ENCODE measurements around the gene VAC14.

Gene VAC14

GRCh38 chr16:70661918-70662641 is 138.9 kb downstream of the VAC14 start:
- no peak for DNase-seq (ENCODE audit: low spot score)

DNA sequence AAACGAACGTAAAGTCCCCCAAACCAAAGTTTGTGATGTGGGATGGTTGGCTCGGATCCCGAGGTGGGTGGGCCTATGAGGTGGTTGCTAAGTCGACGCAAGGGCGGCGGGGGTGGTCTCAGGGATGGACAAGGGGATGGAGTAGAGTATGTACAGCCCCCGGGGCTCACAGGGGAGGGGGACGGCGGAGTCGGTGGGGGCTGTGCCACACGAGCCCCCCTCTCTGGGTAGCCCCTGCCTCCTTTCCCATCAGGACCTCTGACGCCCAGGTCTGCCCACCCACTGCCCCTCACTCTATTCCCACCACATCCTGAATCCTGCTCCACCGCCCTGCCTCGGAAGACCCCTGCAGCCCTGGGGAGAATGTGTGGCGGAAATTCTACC is 139.4 kb downstream of the VAC14 start:
- DNase-seq (ENCODE audit: low spot score) = no peak

- no peak for DNase-seq (ENCODE audit: low spot score)
Observed at GRCh38 chr16:70660672-70661350, 140.1 kb downstream of the VAC14 start.

DNA sequence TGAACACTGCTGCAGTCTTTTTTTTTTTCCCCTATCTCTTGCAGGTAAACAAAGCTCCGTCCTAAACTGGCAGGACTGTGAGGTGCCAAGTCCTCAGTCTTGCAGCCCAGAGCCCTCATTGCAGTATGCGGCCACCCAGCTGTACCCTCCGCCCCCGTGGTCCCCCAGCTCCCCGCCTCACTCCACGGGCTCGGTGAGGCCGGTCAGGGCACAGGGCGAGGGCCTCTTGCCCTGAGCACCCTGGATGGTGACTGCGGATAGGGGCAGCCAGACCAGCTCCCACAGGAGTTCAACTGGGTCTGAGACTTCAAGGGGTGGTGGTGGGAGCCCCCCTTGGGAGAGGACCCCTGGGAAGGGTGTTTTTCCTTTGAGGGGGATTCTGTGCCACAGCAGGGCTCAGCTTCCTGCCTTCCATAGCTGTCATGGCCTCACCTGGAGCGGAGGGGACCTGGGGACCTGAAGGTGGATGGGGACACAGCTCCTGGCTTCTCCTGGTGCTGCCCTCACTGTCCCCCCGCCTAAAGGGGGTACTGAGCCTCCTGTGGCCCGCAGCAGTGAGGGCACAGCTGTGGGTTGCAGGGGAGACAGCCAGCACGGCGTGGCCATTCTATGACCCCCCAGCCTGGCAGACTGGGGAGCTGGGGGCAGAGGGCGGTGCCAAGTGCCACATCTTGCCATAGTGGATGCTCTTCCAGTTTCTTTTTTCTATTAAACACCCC is 140.8 kb downstream of the VAC14 start:
- no peak for DNase-seq (ENCODE audit: low spot score)

DNA sequence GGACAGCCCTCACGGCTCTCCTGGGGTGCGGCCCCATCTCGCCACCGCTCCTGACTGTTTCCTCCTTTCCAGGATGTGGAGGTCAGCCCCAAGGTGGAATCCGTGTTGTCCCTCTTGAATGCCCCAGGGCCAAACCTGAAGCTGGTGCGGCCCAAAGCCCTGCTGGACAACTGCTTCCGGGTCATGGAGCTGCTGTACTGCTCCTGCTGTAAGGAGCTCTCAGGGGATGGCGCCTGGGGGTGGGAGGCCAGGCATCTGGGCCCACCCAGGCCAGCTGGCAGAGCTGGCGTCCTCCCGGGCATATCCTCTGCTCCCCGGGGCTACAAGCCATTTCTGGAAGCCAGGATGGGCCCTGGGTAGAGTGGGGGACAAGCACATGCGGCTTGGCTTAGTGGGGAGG is 141.4 kb downstream of the VAC14 start:
- no peak for DNase-seq (ENCODE audit: low spot score)

GRCh38 chr16:70658921-70659320 is 142.0 kb downstream of the VAC14 start:
- no peak for DNase-seq (ENCODE audit: low spot score)

DNA sequence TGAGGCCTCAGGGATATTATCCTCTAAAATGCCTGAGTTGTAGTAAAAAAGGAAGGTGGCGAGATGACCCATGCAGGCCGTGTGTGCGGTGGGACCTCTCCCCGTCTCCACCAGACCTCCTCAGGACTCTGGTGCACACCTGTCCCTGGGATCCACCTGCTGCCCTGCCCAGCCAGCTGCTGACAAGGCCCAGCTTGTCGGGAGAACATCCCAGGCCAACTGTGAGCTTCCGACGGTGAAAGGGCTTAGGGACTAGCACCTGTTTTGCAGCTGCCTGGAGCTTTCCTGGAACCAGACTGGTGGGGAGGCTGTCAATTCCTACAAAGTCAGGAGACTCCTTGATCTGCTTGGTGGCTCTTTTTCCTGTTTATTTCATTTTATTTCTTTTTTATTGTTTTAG is 143.0 kb downstream of the VAC14 start:
- no peak for DNase-seq (ENCODE audit: low spot score)

GRCh38 chr16:70656712-70657263 is 144.2 kb downstream of the VAC14 start:
- no peak for DNase-seq (ENCODE audit: low spot score)

- DNase-seq (ENCODE audit: low spot score) = no peak
Observed at GRCh38 chr16:70656065-70656711, 144.8 kb downstream of the VAC14 start.

DNA sequence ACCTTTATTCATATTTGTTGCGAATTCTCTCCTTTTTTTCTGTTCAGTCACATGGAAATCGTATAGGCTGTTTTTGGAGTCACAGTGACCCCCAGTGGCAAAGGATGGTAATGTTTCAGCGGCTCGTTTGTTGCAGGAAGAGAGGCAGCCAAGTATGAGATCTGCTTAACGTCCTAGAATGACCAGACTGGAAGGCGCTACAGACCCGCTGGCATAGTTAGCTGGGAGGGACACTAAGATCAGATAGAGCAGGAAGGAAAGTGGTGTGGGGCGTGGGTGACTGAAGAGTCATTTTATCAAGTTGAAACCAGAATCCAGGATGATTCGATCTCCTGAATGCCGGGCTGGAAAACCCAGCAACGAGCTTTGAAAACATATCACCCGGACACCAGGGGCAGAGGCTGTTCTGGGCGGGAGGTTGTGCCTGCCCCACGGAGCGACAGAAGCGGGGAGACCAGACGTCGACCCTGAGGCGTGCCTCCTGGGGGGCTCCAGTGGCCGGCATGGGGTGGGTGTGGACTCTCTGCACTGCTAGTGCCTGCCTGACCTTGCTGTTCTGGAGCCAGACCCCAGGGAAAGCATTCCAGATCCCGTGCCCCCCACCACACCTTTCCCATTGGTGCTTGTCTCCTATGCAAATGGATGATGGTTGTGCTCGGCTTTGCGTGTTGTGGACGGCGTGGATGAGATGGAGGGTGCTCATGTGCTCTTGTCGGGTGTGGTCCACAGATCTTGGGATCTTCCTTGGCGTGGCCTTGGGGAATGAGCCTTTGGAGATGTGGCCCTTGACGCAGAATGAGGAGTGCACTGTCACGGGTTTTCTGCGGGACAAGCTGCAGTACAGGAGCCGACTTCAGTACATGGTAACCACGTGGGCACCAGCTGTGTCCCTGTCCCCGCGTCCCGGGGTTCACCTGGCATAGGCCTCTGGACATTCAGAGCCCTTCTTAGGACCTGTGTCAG is 146.9 kb downstream of the VAC14 start:
- DNase-seq (ENCODE audit: low spot score) = peak; percentile 81

DNA sequence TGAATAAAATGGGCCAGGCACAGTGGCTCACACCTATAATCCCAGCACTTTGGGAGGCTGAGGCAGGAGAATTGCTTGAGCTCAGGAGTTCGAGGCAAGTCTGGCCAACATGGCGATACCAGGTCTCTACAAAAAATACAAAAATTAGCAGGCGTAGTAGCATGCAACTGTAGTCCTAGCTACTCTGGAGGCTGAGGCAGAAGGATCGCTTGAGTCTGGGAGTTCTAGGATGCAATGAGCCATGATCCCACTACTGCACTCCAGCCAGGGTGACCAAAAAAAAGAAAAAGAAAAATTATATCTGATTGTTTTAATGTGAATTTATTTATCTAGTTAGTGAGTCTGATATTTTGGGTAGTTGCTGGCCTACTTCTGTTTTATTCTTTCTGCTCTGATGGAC is 147.6 kb downstream of the VAC14 start:
- no peak for DNase-seq (ENCODE audit: low spot score)

- no peak for DNase-seq (ENCODE audit: low spot score)
Observed at GRCh38 chr16:70652322-70652721, 148.6 kb downstream of the VAC14 start.

DNA sequence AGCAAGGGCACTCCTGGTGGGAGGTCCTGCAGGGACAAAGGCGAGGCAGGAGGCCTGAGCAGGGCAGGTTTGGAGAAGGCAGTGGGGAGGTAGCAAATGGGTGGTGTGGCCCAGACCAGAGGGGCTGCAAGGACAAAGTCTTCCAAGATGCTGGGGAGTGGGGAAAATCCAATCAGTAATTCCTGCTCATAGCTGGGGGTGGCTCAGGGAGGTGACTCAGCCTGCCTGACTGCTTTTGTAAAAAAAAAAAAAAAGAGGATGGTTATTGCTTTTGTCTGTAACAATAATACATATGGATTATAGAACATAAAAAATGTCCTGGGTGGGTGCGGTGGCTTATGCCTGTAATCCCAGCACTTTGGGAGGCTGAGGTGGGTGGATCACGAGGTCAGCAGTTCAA is 149.4 kb downstream of the VAC14 start:
- no peak for DNase-seq (ENCODE audit: low spot score)

- DNase-seq (ENCODE audit: low spot score) = no peak
Observed at GRCh38 chr16:70650216-70650615, 150.7 kb downstream of the VAC14 start.

GRCh38 chr16:70649300-70649699 is 151.7 kb downstream of the VAC14 start:
- no peak for DNase-seq (ENCODE audit: low spot score)

GRCh38 chr16:70648606-70649005 is 152.4 kb downstream of the VAC14 start:
- DNase-seq (ENCODE audit: low spot score) = no peak

DNA sequence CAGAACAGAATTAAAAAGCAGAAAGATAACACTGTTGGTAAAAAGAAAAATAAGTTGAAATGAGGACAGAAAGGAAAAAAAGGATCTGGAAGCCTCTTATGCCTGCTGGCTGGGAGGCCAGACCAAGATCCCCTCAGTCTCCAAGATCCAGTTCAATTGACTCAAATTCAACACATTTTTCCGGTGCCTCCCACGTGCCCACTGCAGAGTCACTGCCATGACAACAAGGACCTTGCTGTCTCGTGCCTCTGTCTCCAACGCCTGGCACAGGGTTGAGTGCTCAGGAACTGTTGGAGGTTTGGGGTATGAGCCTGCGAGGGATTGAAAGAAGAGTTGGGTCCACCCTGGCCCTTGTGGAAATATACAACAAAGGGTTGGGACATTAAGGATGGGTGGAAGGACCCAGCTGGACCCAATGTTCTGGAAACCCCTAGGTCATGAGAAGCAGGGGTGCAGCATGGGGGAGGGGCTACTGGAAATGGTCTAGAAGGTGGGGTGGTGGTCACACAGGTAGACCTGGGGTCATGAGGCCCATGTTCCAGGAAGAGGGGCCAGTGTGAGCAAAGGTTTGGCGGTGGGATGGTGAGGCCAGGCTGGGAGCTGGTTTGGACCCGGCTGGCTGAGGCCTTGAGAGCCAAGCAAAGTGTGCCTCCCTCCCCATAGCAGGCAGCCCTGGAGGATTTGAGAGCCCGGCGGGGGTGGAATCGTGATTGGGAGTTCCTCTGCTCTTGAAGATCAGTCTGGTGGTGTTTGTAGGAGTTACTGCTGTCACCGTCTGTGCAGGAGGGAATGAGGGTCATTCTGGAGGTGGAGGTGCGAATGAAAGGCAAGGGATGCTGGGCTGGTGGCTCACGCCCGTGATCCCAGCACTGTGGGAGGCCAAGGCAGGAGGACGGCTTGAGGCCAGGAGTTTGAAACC is 153.3 kb downstream of the VAC14 start:
- no peak for DNase-seq (ENCODE audit: low spot score)

GRCh38 chr16:70646260-70647241 is 154.4 kb downstream of the VAC14 start, which contains the start of gene IL34:
TSS of gene IL34 (plus strand) at chr16:70646559. CDS start at chr16:70646948, 389 bp downstream.
- DNase-seq (ENCODE audit: low spot score) = no peak
